Gastroesophageal sphincter (tissue), 3 donors: Measurements from ENCODE around the gene CAPG.

Experiments used
- EP300 ChIP-seq: sonication (generic); formaldehyde crosslinking; IDR thresholded peaks from one replicate; pipeline ENCODE4 v1.6.1; 2017; ENCODE audit warnings: antibody characterized with exemption, mild to moderate bottlenecking
- POLR2A ChIP-seq, 2 donors: fragments of 450-650 bp; IDR thresholded peaks; one replicate each; pipeline ENCODE4 v1.6.1; 2017; ENCODE audit warnings: antibody characterized with exemption in 2 of 2, mild to moderate bottlenecking in 2 of 2, moderate library complexity in 1 of 2
- POLR2AphosphoS5 ChIP-seq: sonication (generic); formaldehyde crosslinking; IDR thresholded peaks from one replicate; pipeline ENCODE4 v1.6.1; 2017; ENCODE audit warnings: antibody characterized with exemption
- TF ChIP-seq, protein P1 (sequence below), 4 experiments: fragments of 200-600 bp in 2 of 4; fragments of 450-650 bp in 2 of 4; sonication (generic) in 1 of 4; IDR thresholded peaks; one replicate each; pipeline ENCODE4 v1.5.1; 2017 to 2019; ENCODE audit warnings: antibody characterized with exemption in 4 of 4, mild to moderate bottlenecking in 2 of 4, moderate library complexity in 2 of 4

DNA sequence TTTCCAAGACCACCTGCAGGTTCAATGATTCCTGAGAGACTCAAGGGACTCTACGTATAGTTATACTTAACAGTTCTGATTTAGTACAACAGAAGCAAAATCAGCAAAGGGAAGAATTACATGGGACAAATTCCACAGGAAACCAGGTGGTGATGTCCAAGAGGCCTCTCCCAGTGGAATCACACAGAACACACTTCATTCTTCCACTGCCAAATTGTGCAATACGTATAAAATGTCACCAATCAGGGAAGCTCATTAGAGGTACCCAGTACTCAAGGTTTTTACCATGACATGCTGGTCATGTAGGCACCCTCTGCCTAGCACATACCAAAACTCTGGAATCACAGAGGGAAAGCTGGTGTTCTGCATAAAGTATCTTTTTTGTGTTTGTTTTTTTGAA lies 22.4 kb downstream of the CAPG start:
- TF ChIP-seq, protein P1, sequence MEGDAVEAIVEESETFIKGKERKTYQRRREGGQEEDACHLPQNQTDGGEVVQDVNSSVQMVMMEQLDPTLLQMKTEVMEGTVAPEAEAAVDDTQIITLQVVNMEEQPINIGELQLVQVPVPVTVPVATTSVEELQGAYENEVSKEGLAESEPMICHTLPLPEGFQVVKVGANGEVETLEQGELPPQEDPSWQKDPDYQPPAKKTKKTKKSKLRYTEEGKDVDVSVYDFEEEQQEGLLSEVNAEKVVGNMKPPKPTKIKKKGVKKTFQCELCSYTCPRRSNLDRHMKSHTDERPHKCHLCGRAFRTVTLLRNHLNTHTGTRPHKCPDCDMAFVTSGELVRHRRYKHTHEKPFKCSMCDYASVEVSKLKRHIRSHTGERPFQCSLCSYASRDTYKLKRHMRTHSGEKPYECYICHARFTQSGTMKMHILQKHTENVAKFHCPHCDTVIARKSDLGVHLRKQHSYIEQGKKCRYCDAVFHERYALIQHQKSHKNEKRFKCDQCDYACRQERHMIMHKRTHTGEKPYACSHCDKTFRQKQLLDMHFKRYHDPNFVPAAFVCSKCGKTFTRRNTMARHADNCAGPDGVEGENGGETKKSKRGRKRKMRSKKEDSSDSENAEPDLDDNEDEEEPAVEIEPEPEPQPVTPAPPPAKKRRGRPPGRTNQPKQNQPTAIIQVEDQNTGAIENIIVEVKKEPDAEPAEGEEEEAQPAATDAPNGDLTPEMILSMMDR (IDR thresholded peaks at IDR 0.05): no peak
- TF ChIP-seq POLR2A (IDR thresholded peaks at IDR 0.05) (no peak), EP300 (no peak), POLR2AphosphoS5 (no peak)
